GM19099 (cell line): Measurements from ENCODE around the gene CBLB.
A peak's percentile ranks its signal among the peaks of the same experiment; 100 is the strongest.

Source experiments
- POLR2A ChIP-seq: IDR thresholded peaks from 3 replicates; pipeline ENCODE4 v1.6.1; 2011; ENCODE audit warnings: low read depth; ENCODE audit not compliant: insufficient read length; ENCODE audit errors: extremely low read depth

Gene CBLB

DNA sequence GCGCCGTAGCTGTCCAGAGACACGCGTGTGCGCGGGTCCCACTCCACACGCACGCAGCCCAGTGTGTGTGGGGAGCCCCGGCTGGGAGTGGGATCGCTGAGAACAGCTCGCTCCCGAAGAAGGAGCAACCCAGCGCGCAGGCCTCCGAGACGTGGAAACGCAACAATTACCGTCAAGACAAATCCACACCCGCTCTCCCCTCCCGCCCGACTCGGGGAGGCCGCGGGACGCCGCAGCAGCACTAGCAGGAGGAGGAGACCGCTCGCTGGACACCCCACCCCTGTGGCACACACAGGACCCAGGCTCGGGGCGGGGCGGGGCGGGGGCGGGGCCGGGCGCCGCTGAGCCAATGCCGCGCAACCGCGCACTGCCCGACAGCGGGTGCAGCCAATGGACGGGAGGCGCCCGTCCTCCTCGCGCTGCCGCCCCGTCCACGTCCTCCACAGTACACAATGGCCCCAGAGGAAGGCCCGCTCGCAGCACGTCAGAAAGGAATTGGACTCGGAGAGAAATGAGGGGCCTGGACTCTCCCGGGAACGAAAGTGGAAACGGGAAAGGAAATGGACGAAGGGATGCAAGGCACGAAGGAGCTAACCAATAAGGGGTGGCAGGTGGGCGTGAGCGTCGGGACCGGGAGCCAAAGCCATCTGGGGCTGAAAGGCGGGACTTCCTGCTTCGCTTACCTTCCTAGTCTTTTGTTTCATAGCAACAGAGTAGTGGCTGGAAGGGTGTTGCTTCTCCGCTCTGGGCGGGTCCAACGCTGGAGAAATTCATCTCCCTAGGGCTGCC lies at the start of gene CBLB:
CBLB (minus strand) TSS at position 271 of the 789 bp plus-strand sequence. CDS start 1,435 bp downstream, outside the sequence.
- TF ChIP-seq POLR2A: peak; percentile 43

DNA sequence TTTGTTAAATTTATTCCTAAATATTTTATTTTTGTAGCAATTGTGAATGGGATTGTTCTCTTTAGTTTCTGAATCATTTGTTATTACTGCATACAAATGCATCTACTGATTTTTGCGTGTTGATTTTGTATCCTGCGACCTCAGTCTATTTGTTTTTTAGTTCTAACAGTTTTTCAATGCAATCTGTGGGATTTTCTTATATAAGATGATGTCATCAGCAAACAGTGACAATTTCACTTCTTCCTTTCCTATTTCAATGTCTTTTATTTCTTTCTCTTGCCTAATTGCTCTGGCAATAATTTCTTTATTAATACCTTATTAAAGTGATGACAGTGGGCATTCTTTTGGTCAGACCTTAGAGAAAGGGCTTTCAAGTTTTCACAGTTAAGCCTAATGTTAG lies 48.0 kb upstream of the CBLB start:
- no peak for TF ChIP-seq POLR2A

GRCh38 chr3:105915524-105915923 lies 46.7 kb upstream of the CBLB start:
- no peak for TF ChIP-seq POLR2A

- TF ChIP-seq POLR2A: no peak
Observed at GRCh38 chr3:105913616-105914015, 44.8 kb upstream of the CBLB start.

GRCh38 chr3:105912891-105913290 lies 44.1 kb upstream of the CBLB start:
- no peak for TF ChIP-seq POLR2A

DNA sequence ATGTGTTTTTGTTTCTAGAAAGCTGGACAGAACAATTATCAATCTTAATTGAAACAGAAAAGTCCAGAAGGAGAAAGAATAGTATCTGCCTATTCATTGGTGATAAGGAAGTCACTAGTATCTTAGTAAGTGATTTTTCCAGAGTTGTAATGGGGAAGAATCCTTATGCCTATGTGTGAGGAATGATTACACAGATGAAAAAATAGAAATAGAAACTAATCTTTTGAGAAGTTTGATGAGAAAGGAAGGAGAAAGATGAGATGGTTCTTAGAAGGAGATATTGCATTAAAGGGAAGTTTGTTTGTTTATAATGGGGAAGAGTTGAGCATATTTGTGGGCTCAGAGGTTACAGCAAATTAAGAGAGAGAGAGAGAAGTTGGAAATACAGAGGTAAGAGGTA lies 42.7 kb upstream of the CBLB start:
- no peak for TF ChIP-seq POLR2A

DNA sequence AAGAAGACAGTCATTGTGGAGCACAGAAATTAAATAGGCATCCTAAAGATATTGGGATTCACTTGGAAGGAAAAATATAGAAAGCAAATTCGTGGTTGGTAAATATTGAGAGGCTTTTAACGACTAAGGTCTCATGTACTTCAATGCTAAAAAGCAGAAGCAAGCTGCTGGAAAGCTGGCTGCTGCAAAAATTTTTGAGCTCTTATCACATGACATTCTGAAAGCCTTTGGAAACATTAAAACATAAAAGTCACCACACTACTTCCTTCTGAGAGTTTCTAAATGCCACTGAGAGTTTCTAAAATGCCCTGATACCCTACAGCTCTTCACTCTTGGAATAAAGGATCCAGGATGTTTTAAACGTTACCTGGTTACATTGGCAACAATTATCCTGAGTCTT lies 39.0 kb upstream of the CBLB start:
- no peak for TF ChIP-seq POLR2A

DNA sequence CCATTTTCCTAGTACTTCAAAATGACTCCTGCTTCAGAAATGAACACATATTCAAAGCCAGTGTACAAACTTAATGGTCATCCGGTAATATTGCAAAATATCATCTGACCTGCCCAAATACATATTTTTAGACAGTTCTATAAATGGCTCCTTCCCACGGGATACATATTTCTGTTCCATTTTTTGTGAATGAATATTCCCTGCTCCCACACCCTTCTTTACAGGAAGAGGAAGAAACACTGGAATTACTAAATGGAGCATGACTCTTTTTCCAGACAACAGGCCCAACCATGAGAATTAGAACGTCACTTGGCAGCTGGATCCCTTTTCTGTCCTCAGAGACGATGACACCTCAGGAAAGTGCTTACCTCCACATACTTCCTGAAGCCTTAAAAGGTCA lies 38.0 kb upstream of the CBLB start:
- TF ChIP-seq POLR2A: no peak

GRCh38 chr3:105906345-105906744 lies 37.5 kb upstream of the CBLB start:
- TF ChIP-seq POLR2A: no peak

GRCh38 chr3:105905328-105905727 lies 36.5 kb upstream of the CBLB start:
- no peak for TF ChIP-seq POLR2A

- TF ChIP-seq POLR2A: no peak
Observed at GRCh38 chr3:105904678-105905284, 36.0 kb upstream of the CBLB start.

DNA sequence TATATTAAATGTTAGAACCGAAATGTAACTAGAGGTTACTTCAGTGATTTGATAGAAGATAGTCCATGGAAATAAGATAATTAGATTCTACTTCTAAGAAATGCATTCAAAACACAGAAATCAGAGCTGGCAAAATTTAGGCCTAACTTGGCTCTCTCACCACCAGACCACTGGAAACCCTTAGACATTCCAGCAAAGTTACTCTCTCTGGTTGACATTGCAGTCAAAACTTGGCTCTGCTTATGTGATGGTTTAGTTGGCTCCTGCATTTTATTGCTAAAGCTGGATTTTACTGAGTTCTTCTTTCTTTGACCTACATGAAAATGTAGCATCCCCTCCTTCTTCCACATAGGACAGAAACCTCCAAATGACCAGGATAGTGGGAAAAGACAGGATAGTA lies 35.4 kb upstream of the CBLB start:
- no peak for TF ChIP-seq POLR2A

DNA sequence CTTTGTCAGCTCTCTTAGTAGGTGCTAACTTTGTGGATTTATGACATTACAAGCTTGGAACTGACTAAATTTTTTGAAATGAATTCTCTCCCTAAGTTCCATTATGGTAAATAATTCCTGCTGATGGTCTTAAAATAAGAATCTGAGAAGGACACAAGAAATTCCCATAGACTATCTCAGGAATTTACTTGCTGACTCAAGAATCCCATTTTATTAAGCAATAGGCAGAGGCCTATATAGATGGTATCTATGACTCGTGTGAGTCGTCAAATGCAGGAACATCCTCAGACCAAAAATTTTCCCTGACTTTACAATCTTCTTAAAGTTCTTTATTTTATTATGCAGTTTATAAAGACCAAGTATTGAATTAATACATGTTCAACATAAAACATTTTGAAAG lies 30.7 kb upstream of the CBLB start:
- no peak for TF ChIP-seq POLR2A

DNA sequence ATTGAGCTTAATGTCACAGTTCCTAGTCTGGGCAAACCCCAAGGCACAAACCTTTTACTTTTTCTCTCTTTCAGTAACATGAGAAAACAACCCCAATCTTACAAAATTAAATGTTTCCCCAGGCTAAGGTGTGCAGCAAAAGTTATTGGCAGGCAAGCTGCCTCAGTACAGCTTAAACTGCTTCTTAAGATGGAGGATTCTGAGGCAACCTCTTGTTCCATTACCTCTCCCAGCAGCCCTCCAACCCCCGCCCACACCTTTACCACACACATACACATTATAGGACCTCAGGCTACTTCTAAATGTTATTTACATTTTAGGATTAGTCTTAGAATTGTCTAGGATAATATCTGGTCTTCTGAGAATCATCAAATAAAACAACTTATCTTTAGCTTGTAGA lies 22.3 kb upstream of the CBLB start:
- TF ChIP-seq POLR2A: no peak

GRCh38 chr3:105888621-105889579 lies 20.1 kb upstream of the CBLB start:
- no peak for TF ChIP-seq POLR2A

- TF ChIP-seq POLR2A: no peak
Observed at GRCh38 chr3:105885256-105885655, 16.4 kb upstream of the CBLB start.

DNA sequence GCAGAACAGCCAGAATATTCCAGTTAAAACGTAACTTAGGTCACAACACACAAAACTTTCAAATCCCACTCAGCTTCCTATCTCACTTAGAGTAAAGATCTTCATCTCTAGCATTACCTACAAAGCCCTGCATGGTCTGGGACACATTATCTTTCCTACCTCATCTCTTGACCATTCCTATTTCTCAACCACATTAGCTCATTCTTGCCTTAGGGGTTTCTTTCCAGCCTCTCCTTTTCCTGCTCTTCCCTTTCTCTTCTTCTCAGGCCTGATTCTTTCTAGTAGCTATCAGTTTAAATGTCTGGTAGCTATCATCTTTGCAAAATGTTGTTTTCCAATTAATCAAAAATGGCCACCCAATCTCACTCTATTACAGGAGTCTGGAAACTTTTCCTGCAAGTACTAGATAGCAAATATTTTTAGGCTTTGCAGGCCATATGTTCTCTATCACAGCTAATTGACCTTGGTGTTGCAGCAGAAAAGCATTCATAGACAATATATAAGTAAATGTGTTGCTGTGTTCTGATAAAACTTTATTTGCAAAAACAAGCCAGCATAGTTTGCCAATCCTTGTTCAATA lies 15.1 kb upstream of the CBLB start:
- TF ChIP-seq POLR2A: no peak
